HG03060 (cell line): ENCODE results near the gene UBXN2A.
"Not testable (repeated sequence)": the region's sequence is repeated elsewhere in the genome, so short reads cannot be mapped to it uniquely, and the experiment has no call there.

ENCODE experiments used
- ATAC-seq: cut with Tn5 transposase; IDR thresholded peaks from one replicate; pipeline ENCODE4 v1.9.1; 2021; ENCODE audit warnings: low read depth, moderate number of reproducible peaks; ENCODE audit not compliant: unreplicated experiment

The UBXN2A gene

GRCh38 chr2:23940718-23941620 is 706 bp downstream of the UBXN2A start:
- ATAC-seq, result peak; percentile 39

- no peak for ATAC-seq
Measured at GRCh38 chr2:23941644-23942043, 1.4 kb downstream of the UBXN2A start.

- no peak for ATAC-seq
Measured at GRCh38 chr2:23943666-23944065, 3.4 kb downstream of the UBXN2A start.

DNA sequence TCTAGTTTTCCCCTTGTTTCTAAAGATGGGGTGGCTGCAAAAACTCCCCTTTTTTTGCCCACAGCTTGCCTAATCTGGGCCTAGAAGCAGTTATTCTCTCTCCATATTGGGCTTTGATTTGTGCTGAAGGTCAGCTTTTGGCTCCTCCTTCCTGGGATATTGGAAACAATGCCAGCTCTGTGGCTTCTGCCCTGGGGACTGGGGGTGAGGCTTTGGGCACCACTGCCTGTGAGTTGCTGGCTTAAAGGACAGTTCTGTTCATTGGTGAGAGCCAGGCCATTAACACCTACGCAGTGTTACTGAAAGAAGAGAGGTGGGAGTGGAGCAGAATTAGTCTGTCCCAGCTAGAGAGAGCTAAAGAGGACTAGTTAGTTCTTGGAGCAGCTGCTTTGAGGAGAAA is 4.3 kb downstream of the UBXN2A start:
- ATAC-seq, result no peak

GRCh38 chr2:23944976-23945375 is 4.7 kb downstream of the UBXN2A start:
- no peak for ATAC-seq

GRCh38 chr2:23947350-23947749 is 7.1 kb downstream of the UBXN2A start:
- ATAC-seq, result no peak

DNA sequence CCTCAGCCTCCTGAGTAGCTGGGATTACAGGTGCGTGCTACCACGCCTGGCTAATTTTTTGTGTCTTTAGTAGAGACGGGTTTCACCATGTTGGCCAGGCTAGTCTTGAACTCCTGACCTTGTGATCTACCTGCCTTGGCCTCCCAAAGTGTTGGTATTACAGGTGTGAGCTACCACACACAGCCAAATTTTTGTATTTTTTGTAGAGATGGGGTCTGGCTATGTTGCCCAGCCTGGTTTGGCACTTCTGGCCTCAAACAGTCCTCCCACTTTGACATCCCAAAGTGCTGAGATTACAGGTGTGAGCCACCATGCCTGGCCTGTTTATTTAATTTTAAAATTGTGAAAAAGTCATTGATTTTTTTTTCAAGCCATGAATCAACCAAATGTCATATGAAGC is 12.3 kb downstream of the UBXN2A start:
- ATAC-seq, result not testable (repeated sequence)

- no peak for ATAC-seq
Measured at GRCh38 chr2:23953625-23954024, 13.4 kb downstream of the UBXN2A start.

DNA sequence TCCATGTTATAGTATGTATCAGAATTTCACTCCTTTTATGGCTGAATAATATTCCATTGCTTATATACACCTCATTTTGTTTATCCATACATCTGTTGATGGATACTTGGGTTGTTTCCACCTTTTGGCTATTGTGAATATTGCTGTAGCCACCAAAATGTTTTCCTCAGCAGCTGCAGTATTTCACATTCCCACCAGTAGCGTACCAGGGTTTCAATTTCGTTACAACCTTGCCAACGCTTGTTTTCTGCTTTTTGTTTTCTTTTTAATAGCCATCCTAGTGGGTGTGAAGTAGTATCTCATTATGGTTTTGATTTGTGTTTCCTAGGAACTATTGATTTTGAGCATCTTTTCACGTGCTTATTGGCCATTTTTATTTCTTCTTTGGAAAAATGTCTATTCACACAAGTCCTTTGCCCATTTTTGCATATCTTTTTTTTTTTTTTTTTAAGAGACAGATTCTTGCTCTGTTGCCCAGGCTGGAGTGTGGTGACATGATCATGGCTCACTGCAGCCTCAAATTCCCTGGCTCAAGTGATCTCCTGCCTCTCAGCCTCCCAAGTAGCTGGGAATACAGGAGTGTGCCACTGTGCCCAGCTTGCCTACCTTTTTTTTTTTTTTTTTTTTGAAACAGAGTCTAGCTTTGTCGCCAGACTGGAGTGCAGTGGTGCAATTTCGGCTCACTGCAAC is 14.2 kb downstream of the UBXN2A start:
- no peak for ATAC-seq

DNA sequence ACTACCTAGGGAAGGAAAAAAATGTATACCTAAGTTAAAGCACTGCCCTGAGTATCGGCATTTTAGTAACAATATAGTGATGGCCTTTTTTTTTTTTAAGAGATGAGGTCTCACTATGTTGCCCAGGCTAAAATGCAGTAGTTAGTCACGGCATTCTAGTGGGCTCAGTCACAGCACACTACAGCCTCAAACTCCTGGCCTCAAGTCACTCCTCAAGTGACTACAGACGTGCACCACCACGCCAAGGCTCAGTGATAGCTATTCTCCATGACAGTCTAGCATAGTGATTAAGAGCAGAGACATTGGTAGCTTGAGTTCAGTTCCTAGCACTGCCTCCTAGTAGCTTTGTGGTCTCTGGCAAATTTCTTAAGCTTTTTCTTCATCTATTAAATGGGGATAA is 27.6 kb downstream of the UBXN2A start:
- no peak for ATAC-seq

DNA sequence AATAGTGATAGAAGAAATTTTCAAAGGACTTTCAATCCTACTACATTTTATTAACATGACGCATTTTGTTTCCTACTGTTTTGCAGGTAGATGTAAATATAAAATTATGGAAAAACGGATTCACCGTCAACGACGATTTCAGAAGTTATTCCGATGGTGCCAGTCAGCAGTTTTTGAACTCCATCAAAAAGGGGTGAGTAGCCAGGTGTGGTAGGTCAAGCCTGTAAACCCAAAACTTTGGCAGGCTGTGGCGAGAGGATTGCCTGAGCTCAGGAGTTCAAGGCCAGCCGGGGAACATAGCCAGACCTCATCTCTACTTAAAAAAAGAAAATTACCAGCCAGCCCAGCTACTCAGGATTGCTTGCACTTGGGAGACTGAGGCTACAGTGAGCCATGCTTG is 36.6 kb downstream of the UBXN2A start:
- no peak for ATAC-seq

DNA sequence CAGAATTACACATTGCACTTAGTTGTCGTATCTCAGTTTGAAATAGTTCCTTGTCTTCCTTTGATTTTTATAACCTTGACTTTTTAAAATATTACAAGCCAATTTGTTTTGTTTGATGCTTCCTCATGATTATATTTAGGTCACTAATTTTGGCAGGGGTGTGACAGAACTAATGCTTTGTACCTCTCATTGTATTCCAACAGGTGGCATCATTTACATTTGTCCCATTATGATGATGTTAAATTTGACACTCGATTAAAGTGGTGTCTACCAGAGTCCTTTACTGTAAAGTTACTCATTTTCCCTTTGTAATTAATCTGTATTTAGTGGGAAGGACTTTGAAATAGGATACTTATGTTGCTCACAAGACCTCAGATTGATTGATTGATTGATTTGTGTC is 48.1 kb downstream of the UBXN2A start:
- no peak for ATAC-seq

GRCh38 chr2:23992931-23993330 is 52.7 kb downstream of the UBXN2A start:
- no peak for ATAC-seq

- no peak for ATAC-seq
Measured at GRCh38 chr2:23993736-23994269, 53.5 kb downstream of the UBXN2A start.

DNA sequence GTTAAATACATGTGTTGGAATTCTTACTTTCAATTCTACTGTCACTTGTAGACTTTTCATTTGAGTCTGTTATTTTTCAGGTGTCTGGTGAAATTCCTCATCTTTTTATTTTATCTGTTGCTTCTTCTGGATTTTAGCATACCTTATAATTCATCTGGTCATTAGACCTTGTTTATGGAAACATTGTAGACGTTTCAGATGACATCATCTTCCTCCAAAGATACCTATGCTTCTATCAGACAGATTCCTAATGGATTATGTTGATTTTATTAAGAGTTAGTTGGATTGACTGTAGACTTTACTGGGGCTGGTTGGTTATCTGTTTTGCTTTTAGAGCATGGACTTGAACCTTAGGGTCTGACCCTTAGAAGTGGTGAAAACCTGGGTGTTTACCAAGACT is 54.3 kb downstream of the UBXN2A start:
- no peak for ATAC-seq

- ATAC-seq, result no peak
Measured at GRCh38 chr2:24007693-24008092, 67.4 kb downstream of the UBXN2A start.

DNA sequence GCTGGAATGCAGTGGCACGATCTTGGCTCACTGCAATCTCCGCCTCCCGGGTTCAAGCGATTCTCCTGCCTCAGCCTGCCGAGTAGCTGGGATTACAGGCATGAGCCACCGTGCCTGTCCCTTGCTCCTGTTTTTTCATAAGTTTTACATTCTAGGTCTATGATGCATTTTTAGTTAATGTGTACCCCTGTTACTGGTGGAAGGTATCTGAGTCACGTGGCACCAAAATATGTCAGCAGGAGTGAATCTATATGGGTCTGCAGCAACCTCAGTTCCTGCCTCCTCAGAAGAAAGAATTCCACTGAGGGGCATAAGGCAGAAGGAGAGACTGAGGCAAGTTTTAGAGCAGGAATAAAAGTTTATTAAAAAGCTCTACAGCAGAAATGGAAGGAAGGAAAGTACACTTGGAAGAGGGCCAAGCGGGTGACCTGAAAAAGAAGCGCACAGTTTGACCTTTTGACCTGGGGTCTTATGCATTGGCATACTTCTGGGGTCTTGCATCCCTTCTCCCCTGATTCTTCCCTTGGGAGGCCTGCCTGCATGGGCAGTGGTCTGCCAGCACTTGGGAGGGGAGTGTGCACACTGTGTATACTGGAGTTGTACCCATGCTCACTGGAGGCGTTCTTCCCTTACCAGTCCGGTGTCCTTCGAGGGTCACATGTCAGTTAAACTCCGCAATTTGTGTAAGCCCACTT is 68.6 kb downstream of the UBXN2A start:
- no peak for ATAC-seq

- ATAC-seq, result no peak
Measured at GRCh38 chr2:24009367-24009679, 69.1 kb downstream of the UBXN2A start.

- no peak for ATAC-seq
Measured at GRCh38 chr2:24009680-24010476, 69.6 kb downstream of the UBXN2A start, which contains the start of gene MFSD2B. TSS of gene MFSD2B (plus strand) at chr2:24010085. CDS start at chr2:24010097, 12 bp downstream.
